ENCODE measurements around the gene TMCC1.

DNA sequence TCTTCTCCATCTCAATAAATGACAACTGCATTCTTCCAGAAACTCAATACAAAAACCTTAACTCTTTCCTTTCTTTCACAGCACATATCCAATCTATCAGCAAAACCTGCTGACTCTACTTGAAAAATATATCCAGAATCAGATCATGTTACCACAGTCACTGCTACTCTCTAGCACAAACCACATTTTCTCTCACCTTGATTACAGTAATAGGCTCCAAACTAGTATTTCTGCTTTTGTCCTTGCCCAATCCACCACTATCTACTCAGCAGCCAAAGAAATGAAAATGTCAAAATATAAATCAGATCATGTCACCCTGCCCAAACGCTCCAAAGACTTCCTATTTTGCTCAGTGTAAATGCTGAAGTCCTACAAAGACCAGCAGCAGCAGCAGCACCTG is 15.2 kb downstream of the TMCC1 start:
- TF ChIP-seq, protein P1, sequence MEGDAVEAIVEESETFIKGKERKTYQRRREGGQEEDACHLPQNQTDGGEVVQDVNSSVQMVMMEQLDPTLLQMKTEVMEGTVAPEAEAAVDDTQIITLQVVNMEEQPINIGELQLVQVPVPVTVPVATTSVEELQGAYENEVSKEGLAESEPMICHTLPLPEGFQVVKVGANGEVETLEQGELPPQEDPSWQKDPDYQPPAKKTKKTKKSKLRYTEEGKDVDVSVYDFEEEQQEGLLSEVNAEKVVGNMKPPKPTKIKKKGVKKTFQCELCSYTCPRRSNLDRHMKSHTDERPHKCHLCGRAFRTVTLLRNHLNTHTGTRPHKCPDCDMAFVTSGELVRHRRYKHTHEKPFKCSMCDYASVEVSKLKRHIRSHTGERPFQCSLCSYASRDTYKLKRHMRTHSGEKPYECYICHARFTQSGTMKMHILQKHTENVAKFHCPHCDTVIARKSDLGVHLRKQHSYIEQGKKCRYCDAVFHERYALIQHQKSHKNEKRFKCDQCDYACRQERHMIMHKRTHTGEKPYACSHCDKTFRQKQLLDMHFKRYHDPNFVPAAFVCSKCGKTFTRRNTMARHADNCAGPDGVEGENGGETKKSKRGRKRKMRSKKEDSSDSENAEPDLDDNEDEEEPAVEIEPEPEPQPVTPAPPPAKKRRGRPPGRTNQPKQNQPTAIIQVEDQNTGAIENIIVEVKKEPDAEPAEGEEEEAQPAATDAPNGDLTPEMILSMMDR (IDR thresholded peaks at IDR 0.05) = no peak
- no peak for TF ChIP-seq POLR2A (IDR thresholded peaks at IDR 0.05)
